Endothelial cell of umbilical vein (primary cell): ENCODE results near the gene CMTM7.

Experiments
- CTCF ChIP-seq, 2 donors: IDR thresholded peaks; 1 replicate in 1 of 2; 2 replicates in 1 of 2; pipeline ENCODE4 v1.5.1; 2011; ENCODE audit warnings: low read length in 2 of 2, mild to moderate bottlenecking in 2 of 2, moderate library complexity in 2 of 2, control low read depth in 1 of 2, inconsistent platforms in 1 of 2, low read depth in 1 of 2; ENCODE audit not compliant: insufficient read depth in 1 of 2; ENCODE audit errors: extremely low read depth in 1 of 2
- MAX ChIP-seq: IDR thresholded peaks from 2 replicates; pipeline ENCODE4 v1.6.1; 2011; ENCODE audit not compliant: insufficient read depth, insufficient read length
- POLR2A ChIP-seq: IDR thresholded peaks from 2 replicates; pipeline ENCODE4 v1.6.1; 2012; ENCODE audit warnings: low read depth, mild to moderate bottlenecking, control low read depth, low read length

- TF ChIP-seq MAX (no peak), CTCF (IDR thresholded peaks at IDR 0.05; ENCODE audit: extremely low read depth in 1 of 2, insufficient read depth in 1 of 2, low read depth in 1 of 2, low read length in 2 of 2) (no peak), POLR2A (no peak)
These were observed 38.3 kb upstream of the CMTM7 start for GRCh38 chr3:32353351-32353750.
